Measurements from ENCODE around the gene MND1.

MND1 gene

GRCh38 chr4:153433754-153434105, 89.2 kb downstream of the MND1 start:
- DNase-seq (ENCODE audit: extremely low read depth, low read depth), result no peak
- TF ChIP-seq CTCF (IDR thresholded peaks at IDR 0.05; ENCODE audit: low read depth, low read length), result no peak

- DNase-seq (ENCODE audit: extremely low read depth, low read depth), result no peak
- no peak for TF ChIP-seq CTCF (IDR thresholded peaks at IDR 0.05; ENCODE audit: low read depth, low read length)
These were observed 89.7 kb downstream of the MND1 start for GRCh38 chr4:153434190-153434589.

DNA sequence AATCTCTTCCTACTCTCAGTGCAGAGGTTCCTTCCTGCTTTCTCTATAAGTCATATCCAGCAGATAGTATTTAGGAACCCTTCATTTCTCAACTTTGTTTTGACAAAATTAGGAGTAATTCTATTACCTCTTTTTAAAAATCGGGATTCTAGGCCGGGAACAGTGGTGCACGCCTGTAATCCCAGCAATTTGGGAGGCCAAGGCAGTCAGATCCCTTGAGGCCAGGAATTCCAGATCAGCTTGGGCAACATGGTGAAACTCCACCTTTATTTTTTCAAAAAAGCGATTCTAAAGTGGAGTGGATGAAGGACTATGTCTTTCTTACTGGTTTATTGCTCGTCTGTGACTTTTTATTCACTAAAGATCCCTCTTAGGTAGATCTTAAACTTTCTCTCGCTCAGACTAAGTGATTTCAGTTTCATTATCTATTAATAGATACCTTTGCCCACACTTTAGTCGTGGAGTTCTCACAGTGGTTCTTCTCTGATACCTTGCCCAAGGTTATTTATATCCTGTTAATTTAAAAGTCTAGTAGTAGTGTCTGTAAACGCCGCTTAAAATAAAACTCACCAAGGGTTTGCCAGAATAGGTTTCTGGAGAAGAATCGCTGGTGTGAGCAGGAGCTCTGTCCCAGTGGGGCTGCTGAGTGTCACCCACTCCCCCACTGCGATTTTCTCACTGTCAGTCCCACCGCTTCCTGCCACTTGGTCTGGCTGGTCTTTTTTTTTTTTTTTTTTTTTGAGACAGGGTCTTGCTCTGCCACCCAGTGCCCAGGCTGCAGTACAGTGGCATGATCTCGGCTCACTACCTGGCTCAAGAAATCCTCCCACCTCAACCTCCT, 94.6 kb downstream of the MND1 start:
- DNase-seq (ENCODE audit: extremely low read depth, low read depth), result no peak
- no peak for TF ChIP-seq CTCF (IDR thresholded peaks at IDR 0.05; ENCODE audit: low read depth, low read length)

DNA sequence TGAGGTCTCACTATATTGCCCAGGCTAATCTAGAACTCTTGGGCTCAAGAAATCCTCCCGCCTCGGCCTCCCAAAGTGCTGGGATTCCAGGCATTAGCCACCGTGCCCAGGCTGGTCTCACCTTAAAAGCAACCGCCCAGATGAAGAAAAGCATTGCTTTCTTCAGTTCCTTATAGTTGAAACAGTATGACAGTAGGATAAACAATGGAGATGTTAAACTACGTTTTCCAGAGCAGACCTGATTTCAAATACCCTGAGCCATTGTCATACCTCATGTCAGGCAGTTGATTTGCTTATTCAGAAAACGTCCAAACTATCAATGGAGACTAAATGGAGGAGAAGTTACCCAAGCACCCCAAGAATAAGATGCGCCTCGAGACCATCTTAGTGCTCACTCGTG, 95.3 kb downstream of the MND1 start:
- no peak for TF ChIP-seq CTCF (IDR thresholded peaks at IDR 0.05; ENCODE audit: low read depth, low read length)

DNA sequence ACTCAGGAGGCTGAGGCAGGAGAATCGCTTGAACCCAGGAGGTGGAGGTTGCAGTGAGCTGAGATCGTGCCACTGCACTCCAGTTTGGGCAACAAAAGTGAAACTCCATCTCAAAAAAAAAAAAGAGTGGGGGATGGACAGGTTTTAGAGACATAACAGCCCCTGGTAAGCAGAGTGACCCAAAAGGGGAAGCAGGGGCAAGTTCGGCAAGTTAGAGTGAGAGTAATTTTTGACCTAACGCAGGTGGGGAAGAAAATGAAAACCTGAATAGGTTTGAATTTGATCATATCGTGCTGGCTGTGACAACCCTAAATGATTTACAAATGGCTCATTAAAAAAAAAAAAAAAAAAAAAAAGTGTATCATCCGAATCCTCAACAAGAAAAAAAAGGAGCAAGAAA, 96.0 kb downstream of the MND1 start:
- TF ChIP-seq CTCF (IDR thresholded peaks at IDR 0.05; ENCODE audit: low read depth, low read length), result no peak
- no peak for DNase-seq (ENCODE audit: extremely low read depth, low read depth)

More for the DNA sequence above, 95.3 kb downstream of the MND1 start:
- no peak for DNase-seq (ENCODE audit: extremely low read depth, low read depth)

- DNase-seq (ENCODE audit: extremely low read depth, low read depth), result peak; percentile 59
- no peak for TF ChIP-seq CTCF (IDR thresholded peaks at IDR 0.05; ENCODE audit: low read depth, low read length)
These were observed 102.9 kb downstream of the MND1 start for GRCh38 chr4:153447175-153447905.

Data from AG09319 (cell line).